ENCODE measurements around the gene GMNC. TPM values are rescaled to one million over a fixed set of nuclear protein-coding genes. Genes with fewer than 3 reads are reported as not detected.
"Not testable (repeated sequence)": the region's sequence is repeated elsewhere in the genome, so short reads cannot be mapped to it uniquely, and the experiment has no call there.

The GMNC gene, protein sequence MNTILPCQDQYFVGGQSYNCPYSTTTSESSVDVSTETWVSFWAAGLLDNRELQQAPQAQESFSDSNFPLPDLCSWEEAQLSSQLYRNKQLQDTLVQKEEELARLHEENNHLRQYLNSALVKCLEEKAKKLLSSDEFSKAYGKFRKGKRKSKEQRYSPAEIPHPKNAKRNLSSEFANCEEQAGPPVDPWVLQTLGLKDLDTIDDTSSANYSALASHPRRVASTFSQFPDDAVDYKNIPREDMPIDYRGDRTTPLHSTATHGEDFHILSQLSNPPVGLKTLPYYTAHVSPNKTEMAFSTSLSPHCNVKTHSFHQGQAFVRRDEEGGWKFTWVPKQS
- total RNA-seq = not detected

DNA sequence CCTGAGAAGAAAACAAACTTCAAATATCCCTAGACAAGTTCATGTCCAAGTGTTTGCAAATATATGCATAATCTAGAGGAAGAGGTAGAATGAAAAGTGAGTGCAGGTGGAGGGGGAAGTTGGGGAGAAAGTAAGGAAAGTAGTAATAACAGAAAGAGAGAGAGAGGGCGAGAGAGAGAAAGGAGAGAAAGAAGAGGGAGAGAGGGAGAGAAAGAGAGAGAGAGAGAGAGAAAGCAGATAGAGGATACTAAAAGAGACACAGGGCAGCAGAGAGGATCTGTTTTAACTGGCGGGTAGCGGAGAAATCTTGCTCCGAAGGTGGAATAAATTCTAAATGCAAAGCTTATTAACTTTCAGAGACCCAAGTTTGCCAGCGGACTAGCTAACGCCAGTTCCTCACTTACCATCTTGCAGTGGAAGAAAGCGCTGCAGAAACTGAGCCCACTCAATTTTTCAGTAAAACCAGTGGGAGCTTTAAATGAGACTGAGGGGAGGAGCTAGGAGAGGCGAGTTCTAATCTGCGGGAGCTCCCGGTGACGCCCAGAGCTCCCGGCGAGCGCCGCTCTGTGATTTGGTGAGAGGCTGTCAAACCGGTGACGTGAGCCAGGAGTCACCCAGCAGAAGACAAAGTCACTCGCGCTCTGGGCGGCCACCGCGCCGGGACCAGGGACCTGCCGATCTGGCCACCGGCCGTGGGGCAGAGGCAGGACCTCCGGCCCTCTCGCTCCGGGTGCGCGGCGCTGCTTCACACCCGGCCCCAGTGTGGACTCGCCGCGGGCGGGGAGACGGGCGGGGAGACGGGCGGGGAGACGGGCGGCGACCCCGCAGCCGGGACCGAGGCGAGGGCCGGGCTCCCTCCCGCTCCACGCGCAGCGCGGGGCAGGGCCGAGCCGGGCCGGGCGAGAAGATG is at the start of gene GMNC:
Gene GMNC (minus strand): TSS at position 486 of the 910 bp plus-strand sequence. CDS start 79 bp downstream, at position 407.
- peak; percentile 75 for DNase-seq (ENCODE audit: low spot score)

GRCh38 chr3:190911382-190911781 is 48.9 kb upstream of the GMNC start:
- DNase-seq (ENCODE audit: low spot score) = no peak

- DNase-seq (ENCODE audit: low spot score) = no peak
These were observed 47.4 kb upstream of the GMNC start for GRCh38 chr3:190909908-190910307.

DNA sequence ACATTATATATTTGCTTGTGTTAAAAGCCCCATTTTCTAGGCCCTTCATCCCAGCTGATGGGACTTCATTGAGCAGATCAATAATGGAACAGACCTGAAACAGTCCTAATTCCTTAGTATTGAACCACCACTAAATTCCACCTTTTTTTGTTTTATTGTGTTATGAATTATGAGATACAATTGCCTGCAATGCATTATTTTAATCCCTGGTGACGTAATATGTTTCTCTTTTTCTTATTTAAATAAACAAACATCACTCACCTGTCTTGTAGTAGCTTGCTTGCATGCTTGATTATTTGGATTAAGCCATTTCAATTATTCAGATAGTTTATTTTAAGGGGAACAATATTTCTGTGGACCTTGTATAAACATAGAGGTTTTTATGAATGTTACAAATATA is 40.7 kb upstream of the GMNC start:
- DNase-seq (ENCODE audit: low spot score) = no peak

DNA sequence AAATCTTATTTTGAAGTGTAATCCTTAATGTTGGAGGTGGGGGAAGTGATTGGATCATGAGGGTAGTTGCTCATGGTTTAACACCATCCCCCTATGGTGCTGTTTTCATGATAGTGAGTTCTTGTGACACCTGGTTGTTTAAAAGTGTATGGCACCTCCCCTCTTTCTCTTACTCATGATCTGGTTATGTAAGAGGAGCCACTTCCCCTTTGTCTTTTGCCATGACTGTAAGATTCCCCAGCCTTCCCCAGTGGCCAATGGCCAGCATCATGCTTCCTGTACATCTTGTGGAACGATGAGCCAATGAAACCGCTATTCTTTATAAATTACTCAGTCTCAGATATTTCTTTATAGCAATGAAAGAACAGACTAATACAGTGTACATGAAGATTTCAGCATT is 39.8 kb upstream of the GMNC start:
- DNase-seq (ENCODE audit: low spot score) = no peak

GRCh38 chr3:190892395-190892902 is 30.0 kb upstream of the GMNC start:
- no peak for DNase-seq (ENCODE audit: low spot score)

DNA sequence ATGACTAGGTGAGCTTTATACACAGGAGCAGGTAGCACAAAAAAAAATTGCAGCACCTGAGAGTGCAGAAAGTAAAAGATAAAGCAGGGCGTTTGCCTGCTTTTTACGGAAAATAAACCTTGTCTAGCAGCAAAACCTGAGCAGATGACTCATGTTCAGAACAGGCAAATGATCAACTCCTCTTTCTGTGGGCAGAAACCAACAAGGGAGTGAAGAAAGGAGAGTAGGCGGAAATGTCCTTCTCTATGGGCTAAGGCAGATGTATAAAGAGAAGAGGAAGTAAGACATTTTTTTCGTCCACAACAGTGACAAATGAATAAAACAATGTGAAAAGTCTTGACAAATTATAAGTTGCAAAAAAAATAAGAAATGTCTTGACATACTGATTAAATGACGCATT is 24.5 kb upstream of the GMNC start:
- DNase-seq (ENCODE audit: low spot score) = no peak

DNA sequence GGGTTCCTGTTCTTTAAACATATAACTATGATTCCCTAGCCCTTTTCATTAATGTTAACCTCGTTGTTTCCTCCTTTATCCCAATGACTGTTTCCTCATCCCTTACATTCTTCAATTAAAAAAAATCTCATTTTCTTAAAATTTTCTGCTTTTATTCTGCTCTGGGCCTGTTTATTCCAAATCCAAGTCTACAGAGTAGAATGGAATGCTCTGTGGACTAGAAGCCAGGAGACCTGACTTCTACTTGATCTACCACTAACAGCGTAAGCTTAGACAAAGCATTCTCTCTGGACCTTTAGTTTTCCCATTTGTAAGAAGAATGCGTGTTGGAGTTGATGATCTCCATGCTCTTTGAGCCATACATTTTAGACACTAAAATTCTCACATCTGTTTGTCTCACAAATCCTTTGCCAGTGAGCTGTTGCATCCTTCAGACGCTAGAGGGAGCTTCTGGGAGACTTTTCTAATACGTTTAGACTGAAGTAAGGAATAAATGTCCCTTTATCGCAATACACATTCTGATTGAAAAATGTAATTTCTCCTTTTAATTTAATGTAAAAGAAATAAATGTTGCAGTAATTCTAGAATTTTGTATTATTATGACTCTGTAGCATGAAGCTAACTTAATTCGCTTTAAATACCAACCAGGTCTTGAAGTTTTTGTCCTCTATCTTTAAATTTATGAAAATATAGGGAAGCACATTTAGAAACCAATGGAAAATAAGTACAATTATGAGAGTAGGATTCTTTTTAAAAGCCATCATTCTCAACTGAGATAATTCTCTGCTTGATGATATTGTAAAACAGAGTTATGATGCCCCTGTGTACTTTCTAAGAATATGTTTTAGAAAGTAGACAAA is 21.7 kb upstream of the GMNC start:
- no peak for DNase-seq (ENCODE audit: low spot score)

- no peak for DNase-seq (ENCODE audit: low spot score)
These were observed 20.6 kb upstream of the GMNC start for GRCh38 chr3:190883141-190883540.

DNA sequence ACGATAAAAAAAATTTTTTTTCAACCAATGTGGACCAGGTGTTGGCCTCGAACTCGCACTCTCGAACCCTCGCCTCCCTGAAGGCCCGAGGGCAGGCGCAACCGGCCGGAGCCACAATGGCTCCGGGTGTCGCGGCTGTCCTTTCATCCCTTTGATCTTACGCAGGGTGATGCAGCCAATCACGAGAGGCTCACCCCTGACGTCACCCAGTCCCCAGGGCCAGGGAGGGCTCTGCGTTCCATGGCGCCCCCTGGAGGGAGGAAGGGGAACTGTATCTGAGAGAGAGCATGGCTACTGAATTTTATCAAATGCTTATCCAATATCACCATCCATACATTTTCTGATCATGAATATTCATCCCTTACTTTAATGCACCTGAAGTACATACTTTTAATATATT is 15.4 kb upstream of the GMNC start:
- no peak for DNase-seq (ENCODE audit: low spot score)

DNA sequence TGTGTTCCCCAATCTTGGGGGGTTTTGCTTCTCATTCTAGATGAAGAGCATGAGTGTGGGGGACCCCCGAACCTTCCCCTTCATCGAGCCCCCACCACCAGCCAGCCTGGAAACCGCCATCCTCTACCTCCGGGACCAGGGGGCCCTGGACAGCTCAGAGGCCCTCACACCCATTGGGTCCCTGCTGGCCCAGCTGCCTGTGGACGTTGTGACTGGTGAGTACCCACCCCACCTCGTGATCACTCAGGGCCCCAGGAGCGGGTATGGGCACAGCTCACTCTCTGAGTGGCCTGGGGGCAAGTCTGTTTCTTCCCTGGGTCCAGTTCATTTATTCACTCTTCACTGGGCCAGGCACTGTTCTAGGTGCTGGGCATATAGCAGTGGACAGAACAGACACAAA is 13.9 kb upstream of the GMNC start:
- DNase-seq (ENCODE audit: low spot score) = not testable (repeated sequence)

- DNase-seq (ENCODE audit: low spot score) = not testable (repeated sequence)
These were observed 12.6 kb upstream of the GMNC start for GRCh38 chr3:190875061-190875460.

GRCh38 chr3:190870127-190870526 is 7.6 kb upstream of the GMNC start:
- DNase-seq (ENCODE audit: low spot score) = no peak

DNA sequence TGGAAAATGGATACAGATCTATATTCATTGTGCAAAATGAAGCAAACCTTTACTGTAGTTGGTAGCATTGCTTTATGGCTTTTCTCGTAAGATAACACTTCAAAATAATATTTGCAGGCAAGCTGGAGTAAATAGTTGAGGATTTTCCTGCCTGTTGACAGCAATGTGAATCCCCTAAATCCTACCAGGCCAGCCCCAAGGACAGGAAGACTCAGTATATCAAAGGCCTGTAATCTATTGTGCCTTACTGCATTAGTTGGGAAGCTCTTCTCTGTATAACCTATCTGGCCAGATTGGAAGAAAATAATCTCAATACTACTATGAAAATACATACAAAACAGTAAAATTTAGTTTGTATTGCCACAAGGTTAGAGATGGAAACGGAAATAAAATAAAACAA is 4.6 kb upstream of the GMNC start:
- no peak for DNase-seq (ENCODE audit: low spot score)

- no peak for DNase-seq (ENCODE audit: low spot score)
These were observed 3.3 kb upstream of the GMNC start for GRCh38 chr3:190865828-190866227.

DNA sequence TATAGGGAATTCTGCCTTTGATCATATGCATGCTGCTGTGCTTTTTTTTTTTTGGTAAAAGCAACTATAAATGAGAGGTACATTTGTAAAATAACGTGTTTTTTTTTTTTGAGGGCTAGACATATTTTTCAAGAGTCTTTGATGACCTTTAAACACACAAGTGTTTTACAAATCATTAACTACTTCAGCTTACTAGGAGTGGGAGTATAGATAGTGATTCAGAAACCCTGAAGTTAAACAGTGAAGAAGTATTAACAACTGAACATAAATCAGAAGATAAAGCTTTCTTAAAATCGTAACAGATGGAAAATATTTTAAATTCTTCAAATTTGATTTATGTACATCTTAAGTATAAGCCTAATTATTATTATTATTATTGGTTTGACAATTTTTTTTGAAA is 2.9 kb upstream of the GMNC start:
- DNase-seq (ENCODE audit: low spot score) = no peak

GRCh38 chr3:190864002-190864401 is 1.5 kb upstream of the GMNC start:
- DNase-seq (ENCODE audit: low spot score) = no peak

DNA sequence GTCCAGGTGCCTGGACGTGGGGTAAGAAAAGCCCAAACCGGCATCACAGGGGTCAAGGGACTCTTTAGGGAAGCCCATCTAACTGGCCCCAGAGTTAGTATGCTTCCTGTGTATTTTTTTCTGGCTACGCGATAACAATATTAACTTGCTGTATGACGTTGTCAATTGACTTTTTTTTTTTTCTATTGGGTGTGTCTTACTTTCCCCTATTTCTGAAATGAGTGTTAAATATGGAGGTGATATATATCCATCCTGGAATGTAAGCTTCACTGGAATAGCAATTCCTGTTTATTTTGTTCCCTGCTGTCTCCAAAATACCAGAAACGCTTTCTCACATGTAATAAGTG is 598 bp upstream of the GMNC start:
- DNase-seq (ENCODE audit: low spot score) = no peak

- DNase-seq (ENCODE audit: low spot score) = no peak
These were observed 2.0 kb downstream of the GMNC start for GRCh38 chr3:190860521-190860920.

DNA sequence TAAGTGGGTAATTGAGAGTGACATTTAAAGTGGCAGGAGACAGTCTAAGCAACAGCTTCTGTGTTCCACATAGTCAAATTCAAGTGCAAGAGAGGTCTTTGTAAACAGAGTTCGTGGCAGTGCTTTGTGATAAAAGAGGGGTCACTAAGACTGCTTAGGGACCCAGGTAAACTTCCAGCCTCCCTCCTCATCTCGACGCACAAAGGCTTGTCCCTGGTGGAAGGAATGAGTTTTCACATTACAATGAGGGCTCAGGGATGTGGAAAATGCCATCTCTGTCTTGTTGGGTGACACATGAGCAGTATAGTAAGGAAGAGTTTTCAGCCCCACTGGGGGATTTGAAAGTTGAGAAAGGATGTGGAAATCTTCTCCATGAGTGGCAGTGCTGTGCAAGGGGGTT is 7.3 kb downstream of the GMNC start:
- no peak for DNase-seq (ENCODE audit: low spot score)

- DNase-seq (ENCODE audit: low spot score) = no peak
These were observed 8.4 kb downstream of the GMNC start for GRCh38 chr3:190854062-190854461.

DNA sequence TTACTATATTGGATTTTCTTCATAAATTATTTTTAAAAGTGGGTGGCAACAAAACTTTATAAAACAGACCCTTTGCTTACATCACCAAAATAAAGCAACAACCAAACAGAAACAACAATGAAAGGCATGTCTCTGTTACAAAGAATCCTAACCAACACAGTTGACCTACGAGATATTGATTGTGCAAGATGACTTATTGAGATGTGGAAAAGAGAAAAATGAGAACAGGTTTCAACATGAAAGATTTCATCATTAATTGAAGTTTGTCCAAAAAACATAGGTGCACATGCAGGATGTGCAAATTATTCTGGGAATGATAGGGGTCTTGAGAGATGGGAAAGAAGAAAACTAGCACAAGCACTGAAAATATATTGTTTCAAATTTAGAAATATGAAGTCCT is 9.0 kb downstream of the GMNC start:
- DNase-seq (ENCODE audit: low spot score) = no peak
